Hematopoietic multipotent progenitor cell treated with erythropoietin and hydrocortisone succinate and interleukin-3 and kit ligand, for 6 days (in vitro differentiated cells): ENCODE measurements around the gene RARA.

Source experiments
- DNase-seq: peaks from one replicate; pipeline ENCODE4 v3.0.0-alpha.2; 2015

Gene RARA

GRCh38 chr17:40346765-40347158 lies 37.8 kb downstream of the RARA start:
- no peak for DNase-seq

- no peak for DNase-seq
Measured at GRCh38 chr17:40347319-40348135, 38.5 kb downstream of the RARA start.

GRCh38 chr17:40348136-40348504 lies 39.1 kb downstream of the RARA start:
- DNase-seq = peak; percentile 66

GRCh38 chr17:40348562-40349476 lies 39.8 kb downstream of the RARA start:
- DNase-seq = peak; percentile 59

GRCh38 chr17:40349477-40349894 lies 40.5 kb downstream of the RARA start:
- DNase-seq = no peak

DNA sequence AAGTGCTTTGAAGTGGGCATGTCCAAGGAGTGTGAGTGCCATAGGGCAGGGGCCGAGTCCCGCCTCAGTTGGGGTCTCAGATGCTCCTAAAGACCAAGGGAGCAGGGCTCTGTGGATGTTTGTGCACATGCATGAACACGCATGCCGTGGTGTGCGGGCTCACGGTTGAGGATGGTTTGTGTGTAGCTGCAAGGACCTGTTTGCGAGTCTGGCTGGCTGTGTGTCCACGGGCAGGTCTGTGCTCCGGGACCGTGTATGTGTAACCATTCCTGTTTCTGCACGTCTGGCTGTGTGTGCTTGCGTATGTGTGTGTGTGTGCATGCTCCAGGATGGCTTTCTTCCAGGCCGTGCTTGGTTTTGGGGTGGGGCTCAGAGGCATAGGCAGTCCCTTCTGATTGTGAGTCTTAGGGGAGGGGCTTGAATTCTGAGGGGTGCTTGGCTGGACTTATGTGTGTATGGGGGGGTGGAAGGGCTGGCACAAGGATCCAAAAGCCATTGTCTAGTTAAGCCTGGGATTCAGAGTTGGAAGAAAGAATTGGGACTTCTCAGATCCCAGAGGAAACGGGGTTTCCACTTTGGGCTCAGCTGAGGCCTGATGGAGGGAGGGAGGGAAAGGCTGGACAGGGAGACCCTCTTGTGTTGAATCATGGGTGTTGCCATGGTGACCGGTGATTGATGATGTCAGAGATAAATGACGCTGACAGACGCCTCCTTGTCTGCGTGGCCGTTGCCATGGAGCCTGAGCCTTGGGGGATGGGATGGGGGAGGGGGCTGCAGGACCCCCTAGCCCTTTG lies 41.1 kb downstream of the RARA start:
- DNase-seq = peak; percentile 64

GRCh38 chr17:40350689-40351358 lies 41.8 kb downstream of the RARA start:
- DNase-seq = no peak

DNA sequence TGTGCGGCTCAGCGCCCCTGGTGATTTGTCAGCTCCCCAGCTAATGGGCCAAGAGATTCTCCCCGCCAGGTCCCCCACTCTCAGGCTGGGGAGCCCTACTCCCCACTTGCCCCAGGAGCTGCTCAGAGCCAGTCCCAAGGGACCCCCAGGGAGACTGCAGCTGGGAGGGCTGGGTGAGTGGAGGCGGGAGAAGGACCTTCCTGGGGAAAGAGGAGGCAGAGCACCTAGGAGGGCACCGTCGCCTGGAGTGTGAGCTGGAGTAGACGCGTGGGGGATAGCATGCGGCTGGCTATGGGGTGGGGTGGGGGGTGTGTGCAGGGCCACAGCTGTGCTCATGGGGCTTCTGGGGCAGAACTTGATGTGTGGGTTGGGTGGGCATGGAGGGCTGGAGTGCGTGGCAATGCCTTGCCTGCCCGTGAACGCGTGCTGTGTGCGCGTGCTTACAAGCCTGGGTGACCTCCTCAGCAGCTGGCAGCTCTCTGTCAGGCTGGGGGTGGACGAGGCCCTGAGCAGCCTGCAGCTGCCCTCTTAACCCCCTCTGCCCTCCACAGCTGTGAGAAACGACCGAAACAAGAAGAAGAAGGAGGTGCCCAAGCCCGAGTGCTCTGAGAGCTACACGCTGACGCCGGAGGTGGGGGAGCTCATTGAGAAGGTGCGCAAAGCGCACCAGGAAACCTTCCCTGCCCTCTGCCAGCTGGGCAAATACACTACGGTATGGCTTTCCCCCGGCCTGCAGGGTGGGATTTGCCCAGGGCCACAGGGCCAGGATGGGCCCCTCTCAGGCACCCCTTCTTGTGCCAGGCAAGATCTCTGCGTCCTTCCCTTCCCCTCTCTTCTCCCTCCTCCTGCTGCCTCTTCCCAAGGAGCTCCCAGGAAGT lies 42.6 kb downstream of the RARA start:
- no peak for DNase-seq

DNA sequence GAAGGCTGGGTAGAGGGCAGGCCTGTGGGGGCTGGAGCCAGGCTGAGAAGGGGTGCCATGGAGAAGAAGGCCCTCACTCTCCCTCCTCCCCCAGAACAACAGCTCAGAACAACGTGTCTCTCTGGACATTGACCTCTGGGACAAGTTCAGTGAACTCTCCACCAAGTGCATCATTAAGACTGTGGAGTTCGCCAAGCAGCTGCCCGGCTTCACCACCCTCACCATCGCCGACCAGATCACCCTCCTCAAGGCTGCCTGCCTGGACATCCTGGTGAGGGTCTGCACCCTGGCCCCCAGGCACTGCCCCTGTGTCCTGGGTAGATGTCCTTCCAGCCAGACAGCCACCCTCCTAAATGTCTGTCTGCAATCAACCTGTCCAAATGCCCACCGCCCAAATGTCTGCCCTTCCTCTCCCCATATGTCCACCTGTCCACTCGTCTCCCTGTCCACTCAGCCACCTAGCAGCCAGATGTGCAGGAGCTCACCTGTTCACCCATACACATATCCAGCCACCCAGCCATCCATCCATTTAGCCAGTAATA lies 43.3 kb downstream of the RARA start:
- DNase-seq = no peak

DNA sequence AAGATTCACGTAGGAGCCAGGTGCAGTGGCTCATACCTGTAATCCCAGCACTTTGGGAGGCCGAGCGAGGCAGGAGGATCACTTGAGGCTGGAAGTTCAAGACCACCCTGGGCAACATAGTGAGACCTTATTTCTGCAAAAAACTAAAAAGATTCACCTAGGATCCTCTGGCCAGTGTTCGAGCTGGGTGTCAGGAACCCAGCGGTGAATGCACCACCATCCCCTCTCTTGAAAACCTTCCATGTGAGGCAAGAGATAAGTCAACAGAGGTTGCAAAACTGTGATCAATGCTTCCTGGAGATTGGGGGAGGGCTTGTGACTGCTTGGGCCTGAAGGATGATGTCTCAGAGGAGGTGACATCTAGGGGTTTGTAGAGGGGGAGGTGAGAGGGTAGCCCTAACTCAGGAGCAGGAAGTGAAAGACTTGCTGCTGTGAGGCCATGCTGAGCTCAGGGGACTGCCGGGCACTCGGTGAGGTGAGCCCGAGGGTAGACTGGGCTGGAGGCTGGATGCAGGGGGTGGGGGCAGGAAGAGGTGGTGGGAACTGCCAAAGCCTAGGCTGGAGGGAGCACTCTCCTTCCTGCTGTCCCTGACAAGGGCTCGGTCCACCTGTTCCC lies 43.9 kb downstream of the RARA start:
- DNase-seq = peak; percentile 73

DNA sequence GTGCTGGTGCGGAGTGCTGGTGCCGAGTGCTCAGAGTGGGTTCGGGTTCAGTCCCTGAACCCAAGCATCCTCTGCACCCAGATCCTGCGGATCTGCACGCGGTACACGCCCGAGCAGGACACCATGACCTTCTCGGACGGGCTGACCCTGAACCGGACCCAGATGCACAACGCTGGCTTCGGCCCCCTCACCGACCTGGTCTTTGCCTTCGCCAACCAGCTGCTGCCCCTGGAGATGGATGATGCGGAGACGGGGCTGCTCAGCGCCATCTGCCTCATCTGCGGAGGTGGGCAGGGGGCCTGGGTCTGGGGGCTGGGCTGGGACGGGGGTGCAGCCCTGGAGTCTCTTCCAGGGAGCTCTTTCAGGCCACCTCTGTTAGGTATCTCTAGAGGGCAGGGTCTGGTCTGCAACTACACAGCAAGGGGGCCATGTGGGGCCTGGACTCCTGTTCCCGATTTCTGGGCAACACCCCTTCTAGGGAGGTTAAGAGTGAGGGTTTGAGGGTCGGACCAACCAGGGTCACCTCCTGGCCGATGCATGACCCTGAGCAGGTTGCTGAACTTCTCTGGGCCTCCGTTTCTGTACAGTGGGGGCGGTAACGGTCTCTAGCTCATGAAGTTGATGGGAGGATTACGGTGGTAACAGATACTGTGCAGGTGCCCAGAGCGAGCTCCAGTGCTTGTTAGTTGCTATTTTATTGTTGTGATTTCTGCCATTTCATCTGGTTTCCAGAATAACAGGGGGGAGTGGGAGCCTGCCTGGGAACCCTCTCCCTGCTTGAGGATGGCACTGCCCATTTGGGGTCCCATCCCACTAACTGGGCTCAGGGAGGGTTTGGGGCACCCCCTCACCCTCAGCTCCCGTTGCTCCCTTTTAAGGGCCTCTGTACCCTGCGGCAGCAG lies 45.5 kb downstream of the RARA start:
- no peak for DNase-seq

DNA sequence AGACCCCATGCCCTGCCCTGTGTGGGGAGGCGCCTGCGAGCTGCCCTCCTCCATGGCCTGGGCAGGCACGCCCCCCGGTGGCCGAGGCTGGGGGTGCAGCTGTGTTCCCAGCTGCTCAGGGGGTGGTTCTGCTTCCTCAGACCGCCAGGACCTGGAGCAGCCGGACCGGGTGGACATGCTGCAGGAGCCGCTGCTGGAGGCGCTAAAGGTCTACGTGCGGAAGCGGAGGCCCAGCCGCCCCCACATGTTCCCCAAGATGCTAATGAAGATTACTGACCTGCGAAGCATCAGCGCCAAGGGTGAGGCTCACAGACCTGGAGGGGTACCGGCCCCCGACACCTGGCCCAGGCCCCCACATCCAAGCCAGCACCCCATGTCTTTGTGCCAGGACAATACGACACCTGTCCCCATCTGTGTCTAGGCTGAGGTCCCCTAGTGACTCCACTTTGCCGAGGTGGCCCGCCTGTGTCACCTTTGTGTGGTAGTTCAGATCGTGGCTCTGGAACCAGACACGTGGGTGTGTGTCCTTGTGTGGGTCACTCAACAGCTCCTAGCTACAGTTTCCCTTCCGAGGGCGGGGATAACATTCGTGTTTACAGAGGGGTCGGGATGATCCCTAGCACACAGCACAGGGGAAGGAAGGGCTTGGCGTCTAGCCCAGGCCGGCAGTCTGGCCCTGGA lies 46.3 kb downstream of the RARA start:
- DNase-seq = peak; percentile 68

DNA sequence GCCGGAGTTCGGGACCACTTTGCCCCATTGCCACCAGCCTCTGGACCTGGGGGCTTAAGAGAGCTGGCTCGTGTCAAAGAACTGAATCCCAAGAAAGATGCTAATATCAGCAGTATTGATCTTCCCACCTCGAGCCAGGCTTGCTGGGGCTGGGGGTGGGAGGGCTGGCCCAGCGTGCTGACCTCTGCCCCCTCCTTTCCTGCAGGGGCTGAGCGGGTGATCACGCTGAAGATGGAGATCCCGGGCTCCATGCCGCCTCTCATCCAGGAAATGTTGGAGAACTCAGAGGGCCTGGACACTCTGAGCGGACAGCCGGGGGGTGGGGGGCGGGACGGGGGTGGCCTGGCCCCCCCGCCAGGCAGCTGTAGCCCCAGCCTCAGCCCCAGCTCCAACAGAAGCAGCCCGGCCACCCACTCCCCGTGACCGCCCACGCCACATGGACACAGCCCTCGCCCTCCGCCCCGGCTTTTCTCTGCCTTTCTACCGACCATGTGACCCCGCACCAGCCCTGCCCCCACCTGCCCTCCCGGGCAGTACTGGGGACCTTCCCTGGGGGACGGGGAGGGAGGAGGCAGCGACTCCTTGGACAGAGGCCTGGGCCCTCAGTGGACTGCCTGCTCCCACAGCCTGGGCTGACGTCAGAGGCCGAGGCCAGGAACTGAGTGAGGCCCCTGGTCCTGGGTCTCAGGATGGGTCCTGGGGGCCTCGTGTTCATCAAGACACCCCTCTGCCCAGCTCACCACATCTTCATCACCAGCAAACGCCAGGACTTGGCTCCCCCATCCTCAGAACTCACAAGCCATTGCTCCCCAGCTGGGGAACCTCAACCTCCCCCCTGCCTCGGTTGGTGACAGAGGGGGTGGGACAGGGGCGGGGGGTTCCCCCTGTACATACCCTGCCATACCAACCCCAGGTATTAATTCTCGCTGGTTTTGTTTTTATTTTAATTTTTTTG lies 47.1 kb downstream of the RARA start:
- DNase-seq = no peak

GRCh38 chr17:40356990-40357881 lies 48.3 kb downstream of the RARA start:
- no peak for DNase-seq

- peak; percentile 92 for DNase-seq
Measured at GRCh38 chr17:40358323-40359038, 49.5 kb downstream of the RARA start.

- no peak for DNase-seq
Measured at GRCh38 chr17:40360091-40360490, 51.1 kb downstream of the RARA start.
